PFSK-1 (cell line): ENCODE measurements around the gene DNAH1.
A peak's percentile ranks its signal among the peaks of the same experiment; 100 is the strongest.

Experiments
- FOXP2 ChIP-seq: optimal IDR thresholded peaks from 2 replicates; pipeline ENCODE3; 2011; ENCODE audit warnings: borderline replicate concordance, control low read depth, inconsistent platforms; ENCODE audit not compliant: insufficient read depth; ENCODE audit errors: extremely low read length, extremely low read depth
- POLR2AphosphoS5 ChIP-seq: IDR thresholded peaks from 2 replicates; pipeline ENCODE4 v1.6.1; 2012; ENCODE audit warnings: low read depth, mild to moderate bottlenecking, control low read depth, low read length, moderate library complexity
- SIN3A ChIP-seq: IDR thresholded peaks from 2 replicates; pipeline ENCODE4 v1.6.1; 2012; ENCODE audit warnings: mild to moderate bottlenecking, low read length, moderate library complexity, borderline replicate concordance; ENCODE audit not compliant: insufficient read depth
- TAF1 ChIP-seq: IDR thresholded peaks from 2 replicates; pipeline ENCODE4 v1.6.1; 2012; ENCODE audit warnings: low read length, control low read depth, borderline replicate concordance; ENCODE audit not compliant: insufficient read depth
- TF ChIP-seq, protein P1 (sequence below), 2 experiments: IDR thresholded peaks; 2 replicates each; pipeline versions ENCODE4 v1.6.1 to v1.8.0; 2011 to 2012; ENCODE audit warnings: low read depth in 2 of 2, low read length in 2 of 2, control low read depth in 1 of 2, inconsistent platforms in 1 of 2, mild to moderate bottlenecking in 1 of 2, moderate library complexity in 1 of 2; ENCODE audit not compliant: insufficient read depth in 1 of 2

Gene DNAH1

DNA sequence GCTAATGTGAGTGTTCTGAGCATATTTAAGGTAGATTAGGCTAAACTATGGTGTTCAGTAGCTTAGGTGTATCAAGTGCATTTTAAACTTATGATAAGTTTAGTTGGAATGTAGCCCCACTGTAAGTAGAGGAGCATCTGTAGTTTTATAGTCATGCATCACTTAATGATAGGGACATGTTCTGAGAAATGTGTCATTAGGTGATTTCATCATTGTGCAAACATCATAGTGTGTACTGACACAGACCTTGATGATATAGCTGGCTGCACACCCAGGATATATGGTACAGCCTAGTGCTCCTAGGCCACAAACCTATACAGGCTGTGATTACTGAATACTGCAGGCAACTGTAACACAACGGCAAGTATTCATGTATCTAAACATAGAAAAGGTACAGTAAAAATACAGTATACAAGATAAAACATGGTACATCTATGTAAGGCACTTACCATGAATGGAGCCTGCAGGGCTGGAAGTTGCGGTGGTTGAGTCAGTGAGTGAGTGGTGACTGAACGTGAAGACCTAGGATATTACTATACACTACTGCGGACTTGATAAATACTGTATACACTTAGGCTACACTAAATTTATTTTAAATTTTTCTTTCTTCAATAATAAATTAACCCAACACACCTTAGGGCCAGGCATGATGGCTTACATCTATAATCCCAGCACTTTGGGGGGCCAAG is 17.9 kb downstream of the DNAH1 start:
- no peak for TF ChIP-seq TAF1
- TF ChIP-seq FOXP2, result no peak
- TF ChIP-seq SIN3A, result no peak
- TF ChIP-seq, protein P1, sequence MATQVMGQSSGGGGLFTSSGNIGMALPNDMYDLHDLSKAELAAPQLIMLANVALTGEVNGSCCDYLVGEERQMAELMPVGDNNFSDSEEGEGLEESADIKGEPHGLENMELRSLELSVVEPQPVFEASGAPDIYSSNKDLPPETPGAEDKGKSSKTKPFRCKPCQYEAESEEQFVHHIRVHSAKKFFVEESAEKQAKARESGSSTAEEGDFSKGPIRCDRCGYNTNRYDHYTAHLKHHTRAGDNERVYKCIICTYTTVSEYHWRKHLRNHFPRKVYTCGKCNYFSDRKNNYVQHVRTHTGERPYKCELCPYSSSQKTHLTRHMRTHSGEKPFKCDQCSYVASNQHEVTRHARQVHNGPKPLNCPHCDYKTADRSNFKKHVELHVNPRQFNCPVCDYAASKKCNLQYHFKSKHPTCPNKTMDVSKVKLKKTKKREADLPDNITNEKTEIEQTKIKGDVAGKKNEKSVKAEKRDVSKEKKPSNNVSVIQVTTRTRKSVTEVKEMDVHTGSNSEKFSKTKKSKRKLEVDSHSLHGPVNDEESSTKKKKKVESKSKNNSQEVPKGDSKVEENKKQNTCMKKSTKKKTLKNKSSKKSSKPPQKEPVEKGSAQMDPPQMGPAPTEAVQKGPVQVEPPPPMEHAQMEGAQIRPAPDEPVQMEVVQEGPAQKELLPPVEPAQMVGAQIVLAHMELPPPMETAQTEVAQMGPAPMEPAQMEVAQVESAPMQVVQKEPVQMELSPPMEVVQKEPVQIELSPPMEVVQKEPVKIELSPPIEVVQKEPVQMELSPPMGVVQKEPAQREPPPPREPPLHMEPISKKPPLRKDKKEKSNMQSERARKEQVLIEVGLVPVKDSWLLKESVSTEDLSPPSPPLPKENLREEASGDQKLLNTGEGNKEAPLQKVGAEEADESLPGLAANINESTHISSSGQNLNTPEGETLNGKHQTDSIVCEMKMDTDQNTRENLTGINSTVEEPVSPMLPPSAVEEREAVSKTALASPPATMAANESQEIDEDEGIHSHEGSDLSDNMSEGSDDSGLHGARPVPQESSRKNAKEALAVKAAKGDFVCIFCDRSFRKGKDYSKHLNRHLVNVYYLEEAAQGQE (IDR thresholded peaks at IDR 0.05; ENCODE audit: insufficient read depth in 1 of 2, low read depth in 2 of 2, low read length in 2 of 2), result no peak
- TF ChIP-seq POLR2AphosphoS5, result no peak

DNA sequence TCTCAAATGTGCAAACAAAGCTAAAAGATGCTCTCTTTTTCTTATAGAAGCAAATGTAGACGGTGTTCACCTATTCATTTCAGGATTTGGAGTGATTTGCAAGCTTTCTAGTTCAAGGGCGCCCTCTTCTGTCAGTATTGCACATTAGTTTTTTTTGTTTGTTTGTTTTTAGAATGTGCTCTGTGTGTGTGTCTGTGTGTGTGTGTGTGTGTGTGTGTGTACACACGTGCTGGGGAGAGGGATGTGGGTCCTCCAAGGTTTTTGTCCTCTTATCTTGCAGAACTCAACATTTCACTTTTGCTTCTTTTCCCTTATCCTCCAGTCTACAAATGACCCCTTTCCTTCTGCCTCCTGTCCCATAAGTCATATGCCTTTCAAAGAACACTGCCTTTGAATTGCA is 23.5 kb downstream of the DNAH1 start:
- TF ChIP-seq TAF1 (no peak), POLR2AphosphoS5 (no peak), SIN3A (no peak), FOXP2 (peak; percentile 50)
- TF ChIP-seq, protein P1 (IDR thresholded peaks at IDR 0.05; ENCODE audit: insufficient read depth in 1 of 2, low read depth in 2 of 2, low read length in 2 of 2), result no peak

DNA sequence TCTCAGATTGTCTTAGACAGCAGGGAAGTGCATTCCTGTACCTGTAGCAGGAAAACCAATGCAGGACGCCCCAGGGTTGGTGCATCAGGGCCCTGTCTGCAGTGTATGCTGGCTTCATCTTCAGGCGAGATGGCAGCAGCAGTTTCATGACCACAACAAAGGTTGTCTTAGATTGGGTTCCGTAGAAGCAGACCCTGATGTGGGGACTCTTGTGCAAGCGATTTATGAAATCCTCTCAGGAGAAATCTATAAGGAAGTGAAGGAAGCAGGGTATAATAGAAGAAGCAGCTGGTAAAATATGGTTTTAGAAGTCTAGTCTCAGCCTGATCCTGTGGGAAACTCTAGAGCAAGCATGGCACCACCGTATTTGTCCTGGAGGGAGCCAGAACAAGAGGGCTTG is 25.0 kb downstream of the DNAH1 start:
- TF ChIP-seq TAF1, result no peak
- no peak for TF ChIP-seq POLR2AphosphoS5
- TF ChIP-seq, protein P1 (IDR thresholded peaks at IDR 0.05; ENCODE audit: insufficient read depth in 1 of 2, low read depth in 2 of 2, low read length in 2 of 2), result no peak

DNA sequence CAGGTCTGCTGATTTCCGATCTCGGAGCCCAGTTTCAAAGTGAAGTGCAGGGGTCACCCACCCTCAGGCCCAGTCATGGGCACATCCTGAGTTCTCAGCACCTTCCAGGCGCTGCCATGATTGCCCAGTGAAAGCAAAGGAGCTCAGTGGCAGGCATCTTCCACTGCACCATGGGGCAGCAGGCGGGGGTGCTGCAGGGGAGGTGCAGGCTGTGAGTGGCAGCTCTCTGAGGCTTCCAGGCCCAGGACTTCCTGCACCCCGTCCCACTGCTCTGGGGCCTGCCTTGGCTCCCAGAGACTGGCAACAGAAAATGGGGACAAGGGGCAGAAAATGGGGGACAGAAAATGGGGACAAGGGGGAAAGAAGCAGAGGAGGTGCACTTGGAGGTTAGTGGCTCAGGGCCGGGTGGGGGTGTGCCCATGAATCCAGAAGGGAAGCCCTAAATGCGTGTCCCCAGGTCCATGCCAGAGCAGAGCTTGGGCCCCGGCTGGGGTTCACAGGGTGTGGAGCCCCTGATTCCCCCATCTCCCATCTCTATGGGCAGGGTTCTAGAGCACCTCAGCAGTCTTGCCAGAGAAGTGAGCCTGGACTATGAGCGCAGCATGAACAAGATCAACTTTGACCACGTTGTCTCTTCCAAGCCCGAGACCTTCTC is 28.0 kb downstream of the DNAH1 start:
- TF ChIP-seq TAF1, result no peak
- TF ChIP-seq, protein P1 (IDR thresholded peaks at IDR 0.05; ENCODE audit: insufficient read depth in 1 of 2, low read depth in 2 of 2, low read length in 2 of 2), result no peak
- no peak for TF ChIP-seq FOXP2
- no peak for TF ChIP-seq SIN3A
- TF ChIP-seq POLR2AphosphoS5, result no peak
